A673 (cell line): ENCODE measurements around the gene FLVCR2.

ENCODE experiments used
- CTCF ChIP-seq: fragments of 300-800, 200-600 bp; sonication (generic); conservative IDR thresholded peaks from 2 replicates; pipeline ENCODE4 v1.5.1; 2017; ENCODE audit warnings: low read depth, mild to moderate bottlenecking, antibody characterized with exemption, low read length, moderate library complexity, mixed read lengths
- EZH2 ChIP-seq: fragments of 200-600 bp; sonication (generic); IDR thresholded peaks from 2 replicates; pipeline ENCODE4 v1.6.1; 2017; ENCODE audit warnings: borderline replicate concordance, low read depth, mild to moderate bottlenecking, mixed read lengths, antibody characterized with exemption, low read length; ENCODE audit not compliant: poor library complexity, severe bottlenecking

DNA sequence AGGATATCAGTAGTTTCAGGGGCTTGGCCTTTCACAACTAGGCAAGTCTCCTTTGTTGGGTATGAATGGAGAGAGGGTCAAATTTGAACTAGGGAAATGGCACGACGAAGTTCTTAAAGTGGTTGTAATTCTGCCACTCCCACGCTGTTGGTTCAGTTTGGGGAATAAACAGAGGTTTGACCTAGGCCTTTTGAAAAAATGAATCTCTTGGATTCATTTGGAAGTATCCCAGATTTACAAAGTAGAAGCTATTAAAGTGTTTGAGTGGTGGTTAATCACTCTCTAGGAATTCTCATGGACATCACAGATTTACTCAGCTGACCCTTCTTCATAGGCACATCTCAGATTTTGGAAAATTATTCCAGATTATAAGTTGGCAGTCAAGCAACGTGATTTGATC lies 41.3 kb upstream of the FLVCR2 start:
- TF ChIP-seq EZH2, result no peak
- TF ChIP-seq CTCF, result no peak
